GM21737 (cell line): ENCODE data around the gene PAGE3.

Experiments used
- ATAC-seq: cut with Tn5 transposase; IDR thresholded peaks from one replicate; pipeline ENCODE4 v1.9.1; 2021; ENCODE audit warnings: mild to moderate bottlenecking, moderate library complexity; ENCODE audit not compliant: unreplicated experiment

PAGE3 gene, protein sequence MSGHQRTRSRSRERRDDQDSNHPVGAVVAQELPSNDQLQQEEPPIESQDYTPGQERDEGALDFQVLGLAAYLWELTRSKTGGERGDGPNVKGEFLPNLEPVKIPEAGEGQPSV

DNA sequence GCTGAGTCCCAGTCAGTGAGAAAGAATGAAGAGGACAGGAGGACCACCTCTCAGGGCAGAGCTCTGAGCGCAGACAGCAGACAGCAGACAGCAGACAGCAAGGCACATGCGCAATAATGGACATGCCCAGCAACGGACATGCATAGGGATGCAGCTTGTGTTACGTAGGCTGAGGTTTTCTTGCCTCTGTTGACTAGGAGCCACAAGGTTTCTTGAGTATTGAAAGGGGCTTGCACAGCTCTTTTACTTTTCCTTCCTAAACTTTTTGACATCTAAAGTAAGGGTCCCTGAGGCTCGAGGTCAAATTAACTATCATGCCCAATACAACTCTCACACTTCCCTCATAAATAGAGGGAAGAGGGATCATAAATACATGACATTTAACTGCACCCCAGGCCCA lies at the start of gene PAGE3:
TSS of gene PAGE3 (minus strand) at position 101 of the 400 bp plus-strand sequence. CDS start 1,013 bp downstream, outside the sequence.
- no peak for ATAC-seq

DNA sequence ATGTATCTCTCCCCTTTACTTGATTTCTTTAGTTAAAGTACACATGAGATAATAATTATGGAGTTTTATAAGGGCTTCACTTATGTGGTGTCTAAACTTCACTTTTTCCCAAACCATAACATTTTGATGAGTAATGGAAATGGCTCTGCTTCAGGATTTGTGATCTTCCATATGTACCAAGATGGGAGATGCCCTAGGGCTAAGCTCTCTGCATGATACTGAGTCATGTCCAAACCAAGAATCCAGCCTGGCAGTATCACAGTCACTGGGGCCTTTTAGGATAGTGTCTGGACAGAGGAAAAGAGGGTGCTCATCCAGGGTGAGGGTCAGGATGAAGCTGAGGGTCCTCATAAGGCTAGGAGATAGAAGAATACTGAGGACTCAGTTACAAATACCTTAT lies 47.9 kb upstream of the PAGE3 start:
- no peak for ATAC-seq

DNA sequence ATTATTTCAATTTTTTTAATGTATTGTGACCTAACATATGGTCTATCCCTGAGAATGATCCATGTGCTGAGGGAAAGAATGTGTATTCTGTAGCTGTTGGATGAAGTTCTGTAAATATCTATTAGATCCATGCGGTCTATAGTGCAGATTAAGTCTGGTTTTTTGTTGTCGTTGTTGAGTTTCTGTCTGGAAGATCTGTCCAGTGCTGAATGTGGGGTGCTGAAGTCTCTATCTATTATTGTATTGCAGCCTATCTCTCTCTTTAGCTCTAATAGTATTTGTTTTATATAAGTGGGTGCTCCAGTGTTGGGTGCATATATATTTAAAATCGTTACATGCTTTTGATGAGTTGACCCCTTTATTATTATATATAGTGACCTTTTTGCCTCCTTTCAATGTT lies 26.2 kb upstream of the PAGE3 start:
- no peak for ATAC-seq

DNA sequence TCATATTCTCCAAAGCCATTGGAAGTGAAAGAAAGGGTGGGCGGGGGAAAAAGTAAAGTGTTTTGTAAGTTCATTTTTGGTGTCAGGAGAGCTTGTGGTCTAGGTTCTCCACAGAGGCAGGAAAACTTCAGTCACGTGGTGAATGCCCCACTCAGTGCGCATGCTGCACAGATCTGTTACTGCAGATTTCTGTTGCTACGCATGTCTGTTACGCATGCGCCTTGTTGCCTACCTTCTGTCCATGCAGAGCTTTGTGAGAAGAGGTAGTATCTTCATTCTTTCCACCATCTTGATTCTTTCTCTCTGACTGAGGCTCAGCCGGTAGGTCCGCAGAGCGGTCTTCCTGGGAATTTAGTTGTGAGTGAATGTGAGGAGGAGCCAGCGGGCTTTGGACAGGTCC lies 15.1 kb upstream of the PAGE3 start:
- no peak for ATAC-seq

DNA sequence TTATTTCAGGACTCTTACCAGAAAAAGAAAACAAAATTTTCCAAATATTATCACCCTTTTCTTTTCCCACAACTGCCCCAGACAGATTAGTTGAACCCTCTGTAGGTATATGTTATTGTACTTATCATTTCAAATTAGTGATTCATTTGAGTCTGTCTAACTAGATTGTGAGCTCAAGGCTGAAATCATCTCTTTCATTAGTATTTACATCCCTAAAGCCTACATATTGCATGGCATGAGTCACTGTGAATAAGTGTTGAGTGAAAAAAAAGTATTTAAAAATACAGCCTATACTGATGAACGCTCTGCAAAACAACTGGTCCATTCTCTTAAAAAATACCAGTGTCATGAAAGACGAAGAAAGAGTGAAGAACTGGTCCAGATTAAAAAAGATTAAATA lies 3.9 kb downstream of the PAGE3 start:
- ATAC-seq, result no peak

DNA sequence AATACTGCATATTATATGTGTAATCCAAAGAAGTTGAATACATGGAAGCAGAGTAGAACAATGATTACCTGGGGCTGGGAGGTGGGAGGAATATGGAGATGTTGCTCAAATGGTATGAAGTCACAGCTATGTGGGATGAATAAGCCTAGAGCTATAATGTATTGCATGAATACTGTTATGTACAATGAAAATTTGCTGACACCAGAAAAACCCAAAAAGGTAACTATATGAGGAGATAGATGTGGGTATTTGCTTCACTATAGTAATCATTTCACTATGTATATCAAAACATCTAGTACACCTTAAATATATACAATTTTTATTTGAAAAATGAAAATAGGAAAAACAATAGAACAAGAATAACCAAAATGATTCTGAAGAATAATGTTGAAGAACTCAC lies 11.2 kb downstream of the PAGE3 start:
- ATAC-seq, result no peak

DNA sequence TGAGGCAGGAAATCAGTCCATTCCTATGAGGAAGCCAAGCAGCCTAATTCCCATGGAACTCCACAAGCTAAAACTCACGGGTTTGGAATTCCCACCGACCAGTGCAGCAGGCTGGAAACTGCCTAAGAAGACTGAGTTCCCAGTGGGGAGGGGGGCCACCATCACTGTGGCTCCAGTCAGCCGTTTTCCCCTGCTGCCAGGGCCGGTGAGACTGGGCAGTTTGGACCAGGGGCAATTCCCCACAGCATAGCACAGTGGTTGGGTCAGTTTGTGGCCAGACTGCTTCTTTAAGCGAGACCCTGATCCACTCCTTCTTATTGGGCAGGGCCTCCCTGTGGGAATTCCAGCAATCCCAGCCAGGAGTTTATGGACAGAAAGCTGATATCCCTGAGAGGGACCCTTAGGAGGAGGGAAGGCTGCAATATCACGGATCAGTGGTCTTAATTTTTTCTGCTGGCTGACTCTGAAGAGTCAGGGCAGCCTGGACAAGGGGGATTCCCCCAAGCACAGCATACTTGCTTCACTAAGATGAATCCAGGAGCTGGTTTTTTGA lies 23.9 kb downstream of the PAGE3 start:
- no peak for ATAC-seq

DNA sequence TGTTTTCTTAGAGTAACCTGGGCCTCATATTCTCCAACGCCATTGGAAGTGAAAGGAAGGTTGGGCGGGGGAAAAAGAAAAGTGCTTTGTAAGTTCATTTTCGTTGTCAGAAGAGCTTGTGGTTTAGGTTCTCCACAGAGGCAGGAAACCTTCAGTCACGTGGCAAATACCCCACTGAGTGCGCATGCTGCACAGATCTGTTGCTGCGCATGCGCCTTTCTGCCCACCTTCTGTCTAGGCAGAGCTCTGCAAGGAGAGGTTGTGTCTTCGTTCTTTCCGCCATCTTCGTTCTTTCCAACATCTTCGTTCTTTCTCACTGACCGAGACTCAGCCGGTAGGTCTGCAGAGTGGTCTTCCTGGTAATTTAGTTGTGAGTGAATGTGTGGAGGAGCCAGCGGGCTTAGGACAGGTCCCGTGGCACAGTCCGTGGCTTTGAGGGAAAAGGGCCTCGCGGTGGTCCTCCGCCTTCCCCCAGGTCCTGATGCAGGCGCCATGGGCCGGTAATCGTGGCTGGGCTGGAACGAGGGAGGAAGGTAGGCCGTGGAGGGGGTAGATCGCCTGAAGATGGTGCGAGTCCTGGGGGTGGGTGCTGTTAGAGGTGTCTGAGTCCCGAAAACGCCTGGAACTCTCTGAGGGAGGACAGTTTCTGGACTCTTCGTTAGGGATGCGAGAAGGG lies 44.5 kb downstream of the PAGE3 start, which contains the start of gene PAGE5:
TSS of gene PAGE5 (plus strand) at position 228 of the 676 bp plus-strand sequence. CDS start 1,037 bp downstream, outside the sequence.
- ATAC-seq, result no peak

DNA sequence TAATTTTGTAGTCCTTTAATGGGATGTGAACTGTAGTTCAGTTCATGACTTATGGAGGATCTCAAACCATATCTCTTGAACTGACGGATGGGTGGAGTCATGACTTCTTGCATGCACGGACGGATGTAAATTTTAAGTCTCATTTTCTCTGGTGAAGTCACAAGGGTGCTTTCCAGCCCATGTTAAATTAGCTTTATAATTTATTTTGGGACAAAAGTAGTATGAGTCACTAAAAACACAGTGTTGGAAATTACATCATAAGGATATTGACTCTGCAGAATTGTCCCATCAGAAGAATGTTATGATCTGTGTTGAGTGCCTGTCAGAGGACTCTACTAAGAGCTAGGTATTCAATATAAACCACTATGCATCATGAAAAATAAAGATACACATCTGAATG lies 51.3 kb downstream of the PAGE3 start:
- no peak for ATAC-seq

DNA sequence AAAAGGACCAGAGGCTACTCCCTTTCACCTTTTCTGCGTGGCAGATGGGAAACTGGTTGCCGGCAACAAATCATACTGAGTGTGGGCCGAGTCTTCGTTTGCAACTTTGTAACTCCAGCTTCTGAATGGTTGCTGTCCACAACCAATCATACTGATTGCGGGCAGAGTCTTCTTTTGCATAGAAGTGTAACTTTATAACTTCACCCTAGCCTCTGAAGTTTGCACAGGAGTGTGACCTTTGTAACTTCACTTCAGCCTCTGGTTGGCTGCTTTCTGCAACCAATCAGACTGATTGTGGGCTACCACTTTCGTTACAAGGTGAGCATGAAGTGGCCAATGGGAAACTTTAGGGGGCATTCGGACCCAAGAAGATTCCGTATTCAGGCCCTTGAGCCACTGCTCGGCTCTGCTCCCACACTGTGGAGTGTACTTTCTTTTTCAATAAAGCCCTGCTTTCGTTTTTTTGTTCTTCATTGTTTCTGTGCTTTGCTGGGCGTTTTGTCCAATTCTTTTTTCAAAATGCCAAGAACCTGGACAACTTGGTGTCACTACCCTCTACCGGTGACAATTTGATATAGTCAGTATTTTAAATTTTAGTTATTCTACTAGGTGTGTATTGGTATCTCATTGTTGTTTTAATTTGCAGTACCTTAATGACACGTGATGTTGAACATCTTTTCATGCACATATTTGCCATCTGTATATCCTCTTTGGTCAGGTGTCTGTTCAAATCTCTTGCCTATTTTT lies 53.6 kb downstream of the PAGE3 start:
- no peak for ATAC-seq
